Measurements from ENCODE around the gene RBL2. TPM values are rescaled to one million over a fixed set of nuclear protein-coding genes. Genes with fewer than 3 reads are reported as not detected.

Gene RBL2
- total RNA-seq, 1 donor from 2014 or later, result 101 TPM

GRCh38 chr16:53498984-53499383 is 64.7 kb downstream of the RBL2 start:
- Histone ChIP-seq H3K36me3 (peaks cover 0 to 44% of the 10 kb centered on the region in 2 donors), H3K9me3 (no peaks in the 10 kb centered on the region), H3K4me1 (peaks cover 28% of the 10 kb centered on the region), H3K27ac (no peak overlapping the region), H3K27me3 (no peaks in the 10 kb centered on the region), H3K4me3 (no peak overlapping the region)
- no peak for TF ChIP-seq CTCF (IDR thresholded peaks at IDR 0.05)
- no peak for TF ChIP-seq POLR2AphosphoS5 (IDR thresholded peaks at IDR 0.05; ENCODE audit: insufficient read depth in 1 of 2, low read depth in 1 of 2)
- no peak for TF ChIP-seq POLR2A (IDR thresholded peaks at IDR 0.05)
- intact Hi-C loops (cut with DNase I), result no loop called here
- no peak for DNase-seq (ENCODE audit: extremely low spot score in 2 of 2)

- intact Hi-C loops (cut with DNase I), result no loop called here
- TF ChIP-seq CTCF (IDR thresholded peaks at IDR 0.05), result no peak
- TF ChIP-seq POLR2AphosphoS5 (IDR thresholded peaks at IDR 0.05; ENCODE audit: insufficient read depth in 1 of 2, low read depth in 1 of 2), result no peak
- no peak for TF ChIP-seq POLR2A (IDR thresholded peaks at IDR 0.05)
- Histone ChIP-seq H3K4me3 (peak overlapping the region; percentile 64 to 70), H3K27me3 (no peaks in the 10 kb centered on the region), H3K27ac (no peak overlapping the region), H3K9me3 (no peaks in the 10 kb centered on the region), H3K4me1 (peaks cover 39% of the 10 kb centered on the region), H3K36me3 (peaks cover 0 to 21% of the 10 kb centered on the region in 2 donors)
- no peak for DNase-seq (ENCODE audit: extremely low spot score in 2 of 2)
These were observed 67.1 kb downstream of the RBL2 start for GRCh38 chr16:53501216-53501859.

- intact Hi-C loops (cut with DNase I), result no loop called here
- Histone ChIP-seq H3K9me3 (no peaks in the 10 kb centered on the region), H3K27me3 (no peaks in the 10 kb centered on the region), H3K27ac (peak within 1 kb of the TSS; percentile 95), H3K36me3 (peaks cover 0 to 11% of the 10 kb centered on the region in 2 donors), H3K4me3 (peak within 1 kb of the TSS; percentile 64 to 70), H3K4me1 (peaks cover 39% of the 10 kb centered on the region)
- no peak for DNase-seq (ENCODE audit: extremely low spot score in 2 of 2)
- TF ChIP-seq POLR2A (IDR thresholded peaks at IDR 0.05) (peak in 1 of 2 donors; percentile 31), POLR2AphosphoS5 (IDR thresholded peaks at IDR 0.05; ENCODE audit: insufficient read depth in 1 of 2, low read depth in 1 of 2) (no peak)
These were observed 68.3 kb downstream of the RBL2 start, which contains the start of gene AKTIP for GRCh38 chr16:53502331-53503269. Gene AKTIP (minus strand): TSS chr16:53503209. CDS start chr16:53500259, 2,950 bp downstream.

GRCh38 chr16:53503270-53503923 is 69.1 kb downstream of the RBL2 start:
- peaks cover 0 to 4% of the 10 kb centered on the region in 2 donors for H3K36me3 ChIP-seq
- H3K9me3 ChIP-seq, result no peaks in the 10 kb centered on the region
- intact Hi-C loops (cut with DNase I), result no loop called here
- peak overlapping the region; percentile 95 for H3K27ac ChIP-seq
- TF ChIP-seq POLR2AphosphoS5 (IDR thresholded peaks at IDR 0.05; ENCODE audit: insufficient read depth in 1 of 2, low read depth in 1 of 2) (peak; percentile 93 to 99), CTCF (IDR thresholded peaks at IDR 0.05) (no peak), POLR2A (IDR thresholded peaks at IDR 0.05) (peak; percentile 59 to 92)
- no peaks in the 10 kb centered on the region for H3K27me3 ChIP-seq
- peak overlapping the region; percentile 64 to 70 for H3K4me3 ChIP-seq
- DNase-seq (ENCODE audit: extremely low spot score in 2 of 2), result peak; percentile 100
- peaks cover 39% of the 10 kb centered on the region for H3K4me1 ChIP-seq

GRCh38 chr16:53503991-53504663 is 69.9 kb downstream of the RBL2 start:
- intact Hi-C loops (cut with DNase I), result no loop called here
- DNase-seq (ENCODE audit: extremely low spot score in 2 of 2), result no peak
- Histone ChIP-seq H3K9me3 (no peaks in the 10 kb centered on the region), H3K36me3 (no peaks in the 10 kb centered on the region), H3K4me1 (peaks cover 39% of the 10 kb centered on the region), H3K4me3 (peak overlapping the region; percentile 63 to 70), H3K27me3 (no peaks in the 10 kb centered on the region), H3K27ac (peak overlapping the region; percentile 95)
- TF ChIP-seq POLR2AphosphoS5 (IDR thresholded peaks at IDR 0.05; ENCODE audit: insufficient read depth in 1 of 2, low read depth in 1 of 2) (peak in 1 of 2 donors; percentile 39), CTCF (IDR thresholded peaks at IDR 0.05) (no peak)
